Skeletal muscle tissue (tissue), 4 donors: Measurements from ENCODE around the gene CYP11A1. TPM values are rescaled to one million over a fixed set of nuclear protein-coding genes. Genes with fewer than 3 reads are reported as not detected.
A peak's percentile ranks its signal among the peaks of the same experiment; 100 is the strongest.
"Not testable (repeated sequence)": the region's sequence is repeated elsewhere in the genome, so short reads cannot be mapped to it uniquely, and the experiment has no call there.

Experiments
- H3K27ac ChIP-seq: one replicate; pipeline ENCODE4 v1.7.0; 2013; ENCODE audit warnings: mild to moderate bottlenecking, low read depth, low read length, inconsistent platforms
- H3K27me3 ChIP-seq, 3 donors: one replicate each; pipeline ENCODE4 v1.7.0; 2013; ENCODE audit warnings: low read length in 3 of 3; ENCODE audit not compliant: control insufficient read depth in 3 of 3, insufficient read depth in 3 of 3
- H3K36me3 ChIP-seq, 3 donors: one replicate each; pipeline ENCODE4 v1.7.0; 2013; ENCODE audit warnings: low read length in 3 of 3; ENCODE audit not compliant: control insufficient read depth in 3 of 3, insufficient read depth in 3 of 3
- H3K4me1 ChIP-seq, 3 donors: one replicate each; pipeline ENCODE4 v1.7.0; 2013; ENCODE audit warnings: low read length in 3 of 3, mild to moderate bottlenecking in 3 of 3; ENCODE audit not compliant: control insufficient read depth in 3 of 3, insufficient read depth in 3 of 3
- H3K4me3 ChIP-seq, 3 donors: one replicate each; pipeline ENCODE4 v1.7.0; 2013; ENCODE audit warnings: low read length in 3 of 3
- H3K9ac ChIP-seq, 3 donors: one replicate each; pipeline ENCODE4 v1.7.0; 2013; ENCODE audit warnings: low read length in 3 of 3, mild to moderate bottlenecking in 3 of 3, moderate library complexity in 2 of 3, low read depth in 1 of 3
- H3K9me3 ChIP-seq, 3 donors: one replicate each; pipeline ENCODE4 v1.7.0; 2013; ENCODE audit warnings: low read length in 3 of 3; ENCODE audit not compliant: control insufficient read depth in 3 of 3
- total RNA-seq: library from RNA; depleted of rRNA; stranded (reverse); fragments of >200 nt; gene quantifications from one replicate; pipeline ENCODE4 v1.2.3, GENCODE V29; 2014
- donor health status: Osteomylitis.

The CYP11A1 gene
- total RNA-seq, 1 donor from 2014 or later = 0.52 TPM

GRCh38 chr15:74368121-74368520 lies 675 bp upstream of the CYP11A1 start:
- Histone ChIP-seq H3K27ac (no peak overlapping the region), H3K27me3 (peaks cover 0 to 3% (median 3%) of the 10 kb centered on the region in 3 donors), H3K4me1 (peaks cover 6% of the 10 kb centered on the region in 3 donors), H3K4me3 (no peak overlapping the region), H3K36me3 (no peaks in the 10 kb centered on the region), H3K9me3 (no peaks in the 10 kb centered on the region), H3K9ac (no peak overlapping the region)

GRCh38 chr15:74365598-74366445 lies 1.6 kb downstream of the CYP11A1 start:
- Histone ChIP-seq H3K4me1 (peaks cover 6% of the 10 kb centered on the region in 3 donors), H3K9ac (peak overlapping the region; percentile 75 to 87 (median 81)), H3K9me3 (no peaks in the 10 kb centered on the region), H3K27me3 (peaks cover 0 to 3% (median 0%) of the 10 kb centered on the region in 3 donors), H3K27ac (peak overlapping the region; percentile 30), H3K36me3 (no peaks in the 10 kb centered on the region), H3K4me3 (peak overlapping the region; percentile 66 to 79 (median 76))

GRCh38 chr15:74364936-74365597 lies 2.4 kb downstream of the CYP11A1 start:
- Histone ChIP-seq H3K36me3 (no peaks in the 10 kb centered on the region), H3K27me3 (peaks cover 0 to 3% (median 0%) of the 10 kb centered on the region in 3 donors), H3K9me3 (no peaks in the 10 kb centered on the region), H3K9ac (peak overlapping the region; percentile 75 to 87 (median 81)), H3K4me1 (peaks cover 6% of the 10 kb centered on the region in 3 donors), H3K27ac (peak overlapping the region; percentile 30), H3K4me3 (peak overlapping the region; percentile 66 to 79 (median 76))

GRCh38 chr15:74362482-74362881 lies 5.0 kb downstream of the CYP11A1 start:
- H3K9me3 ChIP-seq = no peaks in the 10 kb centered on the region
- no peaks in the 10 kb centered on the region for H3K36me3 ChIP-seq
- no peak overlapping the region for H3K4me3 ChIP-seq
- H3K27me3 ChIP-seq = peaks cover 0 to 2% (median 0%) of the 10 kb centered on the region in 3 donors
- H3K9ac ChIP-seq = no peak overlapping the region
- no peak overlapping the region for H3K27ac ChIP-seq
- peaks cover 6% of the 10 kb centered on the region in 3 donors for H3K4me1 ChIP-seq

- not testable (repeated sequence) for H3K4me3 ChIP-seq, H3K9ac ChIP-seq, H3K36me3 ChIP-seq, H3K27me3 ChIP-seq, H3K9me3 ChIP-seq, H3K4me1 ChIP-seq, H3K27ac ChIP-seq
These were observed 6.6 kb downstream of the CYP11A1 start for GRCh38 chr15:74360855-74361254.

GRCh38 chr15:74359376-74359775 lies 8.1 kb downstream of the CYP11A1 start:
- H3K4me1 ChIP-seq, H3K27me3 ChIP-seq: not testable (repeated sequence)

GRCh38 chr15:74357514-74357913 lies 9.9 kb downstream of the CYP11A1 start:
- not testable (repeated sequence) for H3K27me3 ChIP-seq, H3K4me1 ChIP-seq, H3K9ac ChIP-seq, H3K4me3 ChIP-seq, H3K9me3 ChIP-seq, H3K36me3 ChIP-seq, H3K27ac ChIP-seq

More at GRCh38 chr15:74359376-74359775, 8.1 kb downstream of the CYP11A1 start:
- not testable (repeated sequence) for H3K9me3 ChIP-seq, H3K36me3 ChIP-seq, H3K9ac ChIP-seq, H3K4me3 ChIP-seq, H3K27ac ChIP-seq

- H3K4me3 ChIP-seq, H3K36me3 ChIP-seq, H3K27ac ChIP-seq: not testable (repeated sequence)
These were observed 11.4 kb downstream of the CYP11A1 start for GRCh38 chr15:74356050-74356449.

GRCh38 chr15:74353992-74354391 lies 13.5 kb downstream of the CYP11A1 start:
- not testable (repeated sequence) for H3K4me3 ChIP-seq, H3K27me3 ChIP-seq, H3K9me3 ChIP-seq, H3K27ac ChIP-seq, H3K9ac ChIP-seq, H3K36me3 ChIP-seq, H3K4me1 ChIP-seq

More at GRCh38 chr15:74356050-74356449, 11.4 kb downstream of the CYP11A1 start:
- not testable (repeated sequence) for H3K27me3 ChIP-seq, H3K9ac ChIP-seq, H3K4me1 ChIP-seq, H3K9me3 ChIP-seq

- Histone ChIP-seq H3K9me3 (no peaks in the 10 kb centered on the region), H3K36me3 (no peaks in the 10 kb centered on the region), H3K4me3 (no peak overlapping the region), H3K9ac (no peak overlapping the region), H3K27me3 (peaks cover 0 to 7% (median 2%) of the 10 kb centered on the region in 3 donors), H3K4me1 (no peaks in the 10 kb centered on the region), H3K27ac (no peak overlapping the region)
These were observed 15.0 kb downstream of the CYP11A1 start for GRCh38 chr15:74352393-74352910.
